Testis (tissue), 3 donors: ENCODE data around the gene UPF1. TPM values are rescaled to one million over a fixed set of nuclear protein-coding genes. Genes with fewer than 3 reads are reported as not detected.

Experiments used
- DNase-seq: peaks from one replicate; pipeline ENCODE4 v3.0.0-alpha.2; 2019
- H3K27ac ChIP-seq, 2 donors: fragments of 200-600 bp; sonication (generic); one replicate each; pipeline ENCODE4 v1.5.1; 2019
- H3K27me3 ChIP-seq: fragments of 200-600 bp; sonication (generic); one replicate; pipeline ENCODE4 v1.5.1; 2019
- H3K36me3 ChIP-seq: fragments of 200-600 bp; sonication (generic); one replicate; pipeline ENCODE4 v1.5.1; 2017; ENCODE audit warnings: low read depth; ENCODE audit errors: missing control alignments
- H3K4me1 ChIP-seq: fragments of 200-600 bp; sonication (generic); one replicate; pipeline ENCODE4 v1.5.1; 2019
- H3K4me3 ChIP-seq, 2 donors: fragments of 200-600 bp; sonication (generic); one replicate each; pipeline ENCODE4 v1.5.1; 2017 to 2019
- H3K9me3 ChIP-seq: fragments of 200-600 bp; sonication (generic); one replicate; pipeline ENCODE4 v1.5.1; 2017
- CTCF ChIP-seq, 3 experiments: fragments of 450-650 bp in 2 of 3; fragments of 200-600 bp in 1 of 3; sonication (generic) in 1 of 3; IDR thresholded peaks; one replicate each; pipeline ENCODE4 v1.5.1; 2016 to 2019; ENCODE audit warnings: antibody characterized with exemption in 3 of 3, mild to moderate bottlenecking in 2 of 3, moderate library complexity in 1 of 3
- POLR2A ChIP-seq: fragments of 450-650 bp; IDR thresholded peaks from one replicate; pipeline ENCODE4 v1.6.1; 2017; ENCODE audit warnings: antibody characterized with exemption, mild to moderate bottlenecking, moderate library complexity
- whole genome bisulfite sequencing, 2 donors: methylation state at CpG; one replicate each; pipeline ENCODE4 v1.1.5; 2018; 5-methylcytosine and 5-hydroxymethylcytosine counted together
- intact Hi-C: fragments of 100-400 bp; cut with DNase I; formaldehyde crosslinking; loops from one replicate; pipeline ENCODE4 v1.15.1; 2023; ENCODE audit warnings: low total_unique reads
- polyA plus RNA-seq: library from polyadenylated mRNA; stranded (reverse); fragments of 350-450 nt; fragmentation: Illumina TruSeq; extraction: RNeasy Lipid Tissue Mini Kit (QIAGEN cat#74804); gene quantifications from one replicate; pipeline ENCODE4 v1.2.3, GENCODE V29; 2014; ENCODE audit warnings: low read depth, low replicate concordance; ENCODE audit not compliant: insufficient read depth
- total RNA-seq, 2 donors: library from RNA; depleted of rRNA; stranded (reverse); fragments of >200 nt; gene quantifications; one replicate each; pipeline ENCODE4 v1.2.3, GENCODE V29; 2016

The UPF1 gene
- total and polyA plus RNA-seq, 3 donors from 2014 or later: 99.0 to 188 (median 176) TPM

- Histone ChIP-seq H3K9me3 (no peaks in the 10 kb centered on the region), H3K27me3 (no peaks in the 10 kb centered on the region), H3K27ac (no peak overlapping the region), H3K36me3 (no peaks in the 10 kb centered on the region), H3K4me3 (no peak overlapping the region), H3K4me1 (peaks cover 19% of the 10 kb centered on the region)
- 85 to 89% methylated on average over 5 of the region's 5 CpGs for WGBS, 2 donors
- intact Hi-C loops: no loop called here
- TF ChIP-seq POLR2A (no peak), CTCF (IDR thresholded peaks at IDR 0.05) (no peak)
- DNase-seq: no peak
Observed at GRCh38 chr19:18794029-18794313, 37.8 kb upstream of the UPF1 start.

GRCh38 chr19:18794692-18795091 is 37.1 kb upstream of the UPF1 start:
- intact Hi-C loops: no loop called here
- no peaks in the 10 kb centered on the region for H3K27me3 ChIP-seq
- peaks cover 14% of the 10 kb centered on the region for H3K4me1 ChIP-seq
- no peaks in the 10 kb centered on the region for H3K36me3 ChIP-seq
- H3K9me3 ChIP-seq: no peaks in the 10 kb centered on the region
- H3K27ac ChIP-seq: no peak overlapping the region
- DNase-seq: no peak
- WGBS, 2 donors: 93 to 97% methylated on average over 5 to 6 of the region's 6 CpGs
- H3K4me3 ChIP-seq: no peak overlapping the region
- TF ChIP-seq POLR2A (no peak), CTCF (IDR thresholded peaks at IDR 0.05) (no peak)

GRCh38 chr19:18795540-18795939 is 36.2 kb upstream of the UPF1 start:
- Histone ChIP-seq H3K4me1 (peaks cover 8% of the 10 kb centered on the region), H3K36me3 (no peaks in the 10 kb centered on the region), H3K27ac (no peak overlapping the region), H3K4me3 (no peak overlapping the region), H3K9me3 (no peaks in the 10 kb centered on the region), H3K27me3 (no peaks in the 10 kb centered on the region)
- 36 to 40% methylated on average over 15 to 21 of the region's 21 CpGs for WGBS, 2 donors
- TF ChIP-seq CTCF (IDR thresholded peaks at IDR 0.05) (no peak), POLR2A (no peak)
- no peak for DNase-seq
- intact Hi-C loops: no loop called here

- no peaks in the 10 kb centered on the region for H3K36me3 ChIP-seq
- WGBS, 2 donors: 67 to 96% methylated on average over 2 of the region's 2 CpGs
- H3K27ac ChIP-seq: no peak overlapping the region
- H3K4me1 ChIP-seq: peaks cover 1% of the 10 kb centered on the region
- no peak for DNase-seq
- H3K27me3 ChIP-seq: no peaks in the 10 kb centered on the region
- H3K4me3 ChIP-seq: no peak overlapping the region
- intact Hi-C loops: no loop called here
- TF ChIP-seq POLR2A (no peak), CTCF (IDR thresholded peaks at IDR 0.05) (no peak)
- no peaks in the 10 kb centered on the region for H3K9me3 ChIP-seq
Observed at GRCh38 chr19:18796239-18796638, 35.5 kb upstream of the UPF1 start.

- H3K9me3 ChIP-seq: no peaks in the 10 kb centered on the region
- TF ChIP-seq POLR2A (no peak), CTCF (IDR thresholded peaks at IDR 0.05) (no peak)
- WGBS, 2 donors: 69 to 76% methylated on average over 19 to 22 of the region's 22 CpGs
- no peaks in the 10 kb centered on the region for H3K27me3 ChIP-seq
- H3K36me3 ChIP-seq: no peaks in the 10 kb centered on the region
- no peak for DNase-seq
- no peak overlapping the region for H3K27ac ChIP-seq
- no peaks in the 10 kb centered on the region for H3K4me1 ChIP-seq
- no peak overlapping the region for H3K4me3 ChIP-seq
- intact Hi-C loops: no loop called here
Observed at GRCh38 chr19:18798384-18799352, 33.1 kb upstream of the UPF1 start.
